ENCODE data around the gene NPRL2. TPM values are rescaled to one million over a fixed set of nuclear protein-coding genes. Genes with fewer than 3 reads are reported as not detected.

Gene NPRL2
- total and polyA plus RNA-seq, 2 experiments from 2014 or later = 22.3 to 27.7 TPM

- TF ChIP-seq JUNB (IDR thresholded peaks at IDR 0.05; ENCODE audit: unreplicated experiment) (no peak), ZNF114 (CRISPR knock-in tag; IDR thresholded peaks at IDR 0.05) (no peak), CREB1 (CRISPR knock-in tag; IDR thresholded peaks at IDR 0.05; ENCODE audit: low read depth) (no peak), EZH2phosphoT487 (IDR thresholded peaks at IDR 0.05; ENCODE audit: unreplicated experiment) (no peak), ETS1 (IDR thresholded peaks at IDR 0.05) (no peak), CTCF (conservative IDR thresholded peaks at IDR 0.05; ENCODE audit: low read depth in 2 of 2) (no peak), POLR2AphosphoS5 (IDR thresholded peaks at IDR 0.05; ENCODE audit: low read depth) (no peak), REST (IDR thresholded peaks at IDR 0.05; ENCODE audit: unreplicated experiment) (no peak), NANOG (IDR thresholded peaks at IDR 0.05; ENCODE audit: borderline replicate concordance) (no peak), EZH2 (IDR thresholded peaks at IDR 0.05; ENCODE audit: low read depth, unreplicated experiment) (no peak), STAT1 (IDR thresholded peaks at IDR 0.05; ENCODE audit: unreplicated experiment) (no peak), ZNF462 (CRISPR knock-in tag; IDR thresholded peaks at IDR 0.05) (no peak), ZNF331 (CRISPR knock-in tag; IDR thresholded peaks at IDR 0.05; ENCODE audit: low read depth) (no peak)
- no peak overlapping the region for H3K4me3 Mint-ChIP-seq
- DNase-seq (ENCODE audit: low spot score) = no peak
- H3K9me3 Mint-ChIP-seq = no peaks in the 10 kb centered on the region
- H3K36me3 Mint-ChIP-seq (ENCODE audit: low read depth) = no peaks in the 10 kb centered on the region
- Histone ChIP-seq H3K4me1 (ENCODE audit: insufficient read depth) (no peaks in the 10 kb centered on the region), H3K27ac (ENCODE audit: low read depth) (no peak overlapping the region), H4K20me1 (replicated peaks; ENCODE audit: insufficient read depth) (no peaks in the 10 kb centered on the region), H3K27me3 (ENCODE audit: insufficient read depth) (no peaks in the 10 kb centered on the region), H3K4me2 (no peak overlapping the region), H3K36me3 (ENCODE audit: insufficient read depth) (no peaks in the 10 kb centered on the region), H3F3A (replicated peaks; ENCODE audit: low read depth) (no peaks in the 10 kb centered on the region), H3K9me2 (ENCODE audit: insufficient read depth) (no peaks in the 10 kb centered on the region), H3K79me2 (replicated peaks; ENCODE audit: insufficient read depth) (no peaks in the 10 kb centered on the region), H3K4me3 (no peak overlapping the region), H2AFZ (no peak overlapping the region)
- no peak overlapping the region for H3K27ac Mint-ChIP-seq
- H3K4me1 Mint-ChIP-seq = no peaks in the 10 kb centered on the region; the same call in 2 of the 3 replicates
- ATAC-seq = no peak
- peaks cover 4% of the 10 kb centered on the region for H3K27me3 Mint-ChIP-seq (ENCODE audit: insufficient read depth, low read depth, poor library complexity)
Measured at GRCh38 chr3:50388720-50389413, 38.3 kb upstream of the NPRL2 start.
